ENCODE results near the gene CDIPT. TPM values are rescaled to one million over a fixed set of nuclear protein-coding genes. Genes with fewer than 3 reads are reported as not detected.

The CDIPT gene
- total and polyA plus RNA-seq, 2 of the 13 experiments (the other 11 are each of a cell fraction or from before 2014, with no cell fraction given) = 54.9 to 97.5 TPM

- 93% methylated on average over 27 of the region's 28 CpGs for WGBS (ENCODE audit: low lambda C conversion rate)
- H3K79me2 ChIP-seq (ENCODE audit: insufficient read depth, low read length) = no peaks in the 10 kb centered on the region
- no peak for ATAC-seq
- CTCF ChIA-PET (ENCODE audit: low intra/inter-chr PET ratio, low total read pairs) = no interaction called here
- no peak overlapping the region for H3K27ac ChIP-seq (ENCODE audit: extremely low read length, insufficient read depth, low read length)
- POLR2A ChIA-PET = interaction anchor here (1.4 to 3.6 kb wide), 2 partner anchors 15 to 18 kb away, joined by 3 to 11 read pairs; no protein-coding TSS in a partner anchor
- TF ChIP-seq MEIS1 (CRISPR knock-in tag; IDR thresholded peaks at IDR 0.05; ENCODE audit: borderline replicate concordance) = no peak
- TF ChIP-seq MATR3 (CRISPR knock-in tag; IDR thresholded peaks at IDR 0.05) = no peak
- TF ChIP-seq CEBPB (IDR thresholded peaks at IDR 0.05; ENCODE audit: borderline replicate concordance, low read depth, low read length) = 0 out of 2 replicates have a peak, but pooled peaks have one; percentile 19
- H3K4me2 ChIP-seq (ENCODE audit: low read depth, low read length) = no peak overlapping the region
- BruUV-seq (replicated peaks) = no TSS peak
- H3K4me1 ChIP-seq (ENCODE audit: insufficient read depth, low read length) = no peaks in the 10 kb centered on the region
- intact Hi-C loops (cut with micrococcal nuclease; ENCODE audit: unreplicated experiment) (no loop called here), in situ Hi-C loops (cut with HindIII; ENCODE audit: extremely low pct_ligation_motif_present, low pct_unique_long_range_greater_than_20kb) (no loop called here)
- peaks cover 3% of the 10 kb centered on the region in 2 experiments; a peak in 2 of 5 replicates for H3K36me3 ChIP-seq (replicated peaks in 1 of 2; ENCODE audit: control insufficient read depth in 1 of 2, insufficient read depth in 2 of 2, low read length in 2 of 2)
- no peaks in the 10 kb centered on the region for H3K27me3 ChIP-seq (ENCODE audit: control insufficient read depth in 1 of 2, insufficient read depth in 2 of 2, low read length in 2 of 2)
- H2AFZ ChIP-seq (ENCODE audit: low read length) = no peak overlapping the region
- DNase-seq (ENCODE audit: low spot score) = no peak
- no peaks in the 10 kb centered on the region for H4K20me1 ChIP-seq (ENCODE audit: insufficient read depth, low read length)
- no peak overlapping the region for H3K9ac ChIP-seq (ENCODE audit: insufficient read depth, low read depth, low read length)
- no peaks in the 10 kb centered on the region for H3K9me3 ChIP-seq (ENCODE audit: low read length)
- no peak overlapping the region for H3K4me3 ChIP-seq (replicated peaks in 1 of 3; ENCODE audit: insufficient read depth in 1 of 3, low read depth in 2 of 3, low read length in 3 of 3)
- FAIRE-seq = no peak
Measured at GRCh38 chr16:29844575-29845331, 18.3 kb downstream of the CDIPT start.

DNA sequence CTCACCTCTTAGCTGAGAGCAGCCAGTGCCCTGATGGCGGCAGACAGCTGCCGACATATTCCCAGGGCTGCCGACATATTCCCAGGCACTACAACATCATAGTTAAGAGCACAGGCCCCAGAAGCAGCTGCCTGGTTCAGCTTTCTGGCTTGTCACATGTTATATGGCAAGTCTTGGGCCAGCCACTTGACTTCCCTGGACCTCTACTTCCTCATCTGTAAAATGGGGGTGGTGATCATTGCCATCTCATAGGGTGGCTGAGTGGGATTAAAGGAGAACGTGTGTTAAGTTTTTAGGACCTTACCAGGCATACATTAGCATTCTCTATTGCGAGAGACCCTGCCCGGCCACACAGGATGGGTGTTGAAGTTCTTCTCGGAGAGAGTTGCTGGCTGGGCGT lies 19.1 kb downstream of the CDIPT start:
- Histone ChIP-seq H3K27ac (ENCODE audit: extremely low read length, insufficient read depth, low read length) (no peak overlapping the region), H2AFZ (ENCODE audit: low read length) (no peak overlapping the region), H3K4me3 (replicated peaks in 1 of 3; ENCODE audit: insufficient read depth in 1 of 3, low read depth in 2 of 3, low read length in 3 of 3) (no peak overlapping the region), H3K36me3 (replicated peaks in 1 of 2; ENCODE audit: control insufficient read depth in 1 of 2, insufficient read depth in 2 of 2, low read length in 2 of 2) (peaks cover 3% of the 10 kb centered on the region in 2 experiments; a peak in 2 of 5 replicates), H3K9me3 (ENCODE audit: low read length) (no peaks in the 10 kb centered on the region), H3K4me2 (ENCODE audit: low read depth, low read length) (no peak overlapping the region), H3K4me1 (ENCODE audit: insufficient read depth, low read length) (no peaks in the 10 kb centered on the region), H4K20me1 (ENCODE audit: insufficient read depth, low read length) (no peaks in the 10 kb centered on the region), H3K9ac (ENCODE audit: insufficient read depth, low read depth, low read length) (no peak overlapping the region), H3K27me3 (ENCODE audit: control insufficient read depth in 1 of 2, insufficient read depth in 2 of 2, low read length in 2 of 2) (no peaks in the 10 kb centered on the region), H3K79me2 (ENCODE audit: insufficient read depth, low read length) (no peaks in the 10 kb centered on the region)
- DNase-seq (ENCODE audit: low spot score) = no peak
- BruUV-seq (replicated peaks) = no TSS peak
- in situ Hi-C loops (cut with HindIII; ENCODE audit: extremely low pct_ligation_motif_present, low pct_unique_long_range_greater_than_20kb) = no loop called here
- WGBS (ENCODE audit: low lambda C conversion rate) = 95% methylated on average over 8 of the region's 8 CpGs
- CTCF ChIA-PET (ENCODE audit: low intra/inter-chr PET ratio, low total read pairs) = no interaction called here
- TF ChIP-seq GRHL1 (CRISPR knock-in tag; conservative IDR thresholded peaks at IDR 0.05) = no peak
- TF ChIP-seq ATRX (CRISPR knock-in tag; IDR thresholded peaks at IDR 0.05; ENCODE audit: borderline replicate concordance) = no peak
- 0 out of 2 replicates have a peak, but pooled peaks have one; percentile 21 for TF ChIP-seq ZNF629 (CRISPR knock-in tag; conservative IDR thresholded peaks at IDR 0.05)
- no peak for TF ChIP-seq SALL2 (CRISPR knock-in tag; IDR thresholded peaks at IDR 0.05)
- no peak for TF ChIP-seq FLYWCH1 (CRISPR knock-in tag; IDR thresholded peaks at IDR 0.05)
- TF ChIP-seq RBM22 (optimal IDR thresholded peaks at IDR 0.05; ENCODE audit: low read length) = no peak
- FAIRE-seq = no peak
- ATAC-seq = no peak
- POLR2A ChIA-PET = interaction anchor here (3.6 kb wide), 1 partner anchor 14 kb away, joined by 11 read pairs; no protein-coding TSS in a partner anchor
- intact Hi-C loops (cut with micrococcal nuclease; ENCODE audit: unreplicated experiment) = no loop called here
